GM12865 (cell line): Measurements from ENCODE around the gene HECW1.

Source experiments
- DNase-seq: peaks from one replicate; pipeline ENCODE4 v3.0.0; 2010; ENCODE audit warnings: low read depth
- H3K4me3 ChIP-seq: 2 replicates; pipeline ENCODE4 v1.5.1; 2011; ENCODE audit warnings: mild to moderate bottlenecking, low read depth, low read length, control low read depth
- CTCF ChIP-seq: IDR thresholded peaks from 2 replicates; pipeline ENCODE4 v1.5.1; 2011; ENCODE audit warnings: low read length, control low read depth, low read depth, inconsistent platforms; ENCODE audit not compliant: insufficient read depth; ENCODE audit errors: missing control alignments

The HECW1 gene

GRCh38 chr7:43289826-43290225 is 177.4 kb downstream of the HECW1 start:
- H3K4me3 ChIP-seq = no peak overlapping the region
- no peak for DNase-seq
- TF ChIP-seq CTCF = no peak

- H3K4me3 ChIP-seq = no peak overlapping the region
- no peak for TF ChIP-seq CTCF
- no peak for DNase-seq
Observed at GRCh38 chr7:43290978-43291377, 178.5 kb downstream of the HECW1 start.

- no peak overlapping the region for H3K4me3 ChIP-seq
- TF ChIP-seq CTCF = no peak
- DNase-seq = no peak
Observed at GRCh38 chr7:43291789-43292188, 179.3 kb downstream of the HECW1 start.

- DNase-seq = no peak
- H3K4me3 ChIP-seq = no peak overlapping the region
Observed at GRCh38 chr7:43292384-43292783, 179.9 kb downstream of the HECW1 start.

GRCh38 chr7:43294080-43294630 is 181.7 kb downstream of the HECW1 start:
- H3K4me3 ChIP-seq = no peak overlapping the region
- DNase-seq = no peak
- TF ChIP-seq CTCF = no peak

More at GRCh38 chr7:43292384-43292783, 179.9 kb downstream of the HECW1 start:
- TF ChIP-seq CTCF = no peak

GRCh38 chr7:43295429-43295828 is 183.0 kb downstream of the HECW1 start:
- no peak for DNase-seq
- no peak for TF ChIP-seq CTCF
- no peak overlapping the region for H3K4me3 ChIP-seq

- H3K4me3 ChIP-seq = no peak overlapping the region
- DNase-seq = no peak
- no peak for TF ChIP-seq CTCF
Observed at GRCh38 chr7:43296306-43296705, 183.9 kb downstream of the HECW1 start.
